GM21529 (cell line): Measurements from ENCODE around the gene RIPK3.
"Not testable (repeated sequence)": the region's sequence is repeated elsewhere in the genome, so short reads cannot be mapped to it uniquely, and the experiment has no call there.

ENCODE experiments used
- ATAC-seq: cut with Tn5 transposase; IDR thresholded peaks from one replicate; pipeline ENCODE4 v1.9.1; 2021; ENCODE audit not compliant: unreplicated experiment

RIPK3 gene

DNA sequence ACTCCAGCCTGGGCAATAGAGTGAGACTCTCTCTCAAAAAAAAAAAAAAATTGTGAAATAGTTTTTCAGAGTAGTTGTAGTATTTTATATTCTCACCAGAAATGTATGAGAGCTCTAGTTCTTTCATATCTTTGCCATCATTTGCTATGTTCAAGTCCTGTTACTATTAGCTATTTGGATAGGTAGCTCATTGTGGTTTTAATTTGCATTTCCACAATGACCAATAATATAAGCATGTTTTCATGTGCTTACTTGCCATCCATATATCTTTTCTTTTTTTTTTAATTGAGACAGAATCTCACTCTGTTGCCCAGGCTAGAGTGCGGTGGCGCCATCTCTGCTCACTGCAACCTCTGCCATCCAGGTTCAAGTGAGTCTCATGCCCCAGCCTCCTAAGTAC lies 8.4 kb upstream of the RIPK3 start:
- no peak for ATAC-seq

DNA sequence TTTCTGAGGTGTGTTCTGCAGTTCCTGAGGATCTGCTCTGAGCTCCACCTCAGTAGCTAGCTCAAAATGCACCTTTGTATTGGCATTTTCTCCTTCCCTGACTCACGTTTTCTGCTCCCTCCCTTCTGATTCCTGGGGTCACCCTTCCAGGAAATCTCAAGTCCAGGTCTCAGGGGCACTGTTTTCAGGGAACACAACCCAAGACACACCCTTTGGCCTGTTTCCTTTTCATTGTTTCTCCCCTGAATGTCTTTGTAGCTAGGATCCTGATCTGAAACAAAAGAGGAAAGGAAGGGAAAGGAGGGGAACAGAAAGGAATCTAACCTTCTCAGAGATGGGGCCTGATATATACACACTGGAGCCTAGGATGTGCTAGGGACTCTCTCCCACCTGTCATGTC lies 7.3 kb upstream of the RIPK3 start:
- ATAC-seq = no peak

DNA sequence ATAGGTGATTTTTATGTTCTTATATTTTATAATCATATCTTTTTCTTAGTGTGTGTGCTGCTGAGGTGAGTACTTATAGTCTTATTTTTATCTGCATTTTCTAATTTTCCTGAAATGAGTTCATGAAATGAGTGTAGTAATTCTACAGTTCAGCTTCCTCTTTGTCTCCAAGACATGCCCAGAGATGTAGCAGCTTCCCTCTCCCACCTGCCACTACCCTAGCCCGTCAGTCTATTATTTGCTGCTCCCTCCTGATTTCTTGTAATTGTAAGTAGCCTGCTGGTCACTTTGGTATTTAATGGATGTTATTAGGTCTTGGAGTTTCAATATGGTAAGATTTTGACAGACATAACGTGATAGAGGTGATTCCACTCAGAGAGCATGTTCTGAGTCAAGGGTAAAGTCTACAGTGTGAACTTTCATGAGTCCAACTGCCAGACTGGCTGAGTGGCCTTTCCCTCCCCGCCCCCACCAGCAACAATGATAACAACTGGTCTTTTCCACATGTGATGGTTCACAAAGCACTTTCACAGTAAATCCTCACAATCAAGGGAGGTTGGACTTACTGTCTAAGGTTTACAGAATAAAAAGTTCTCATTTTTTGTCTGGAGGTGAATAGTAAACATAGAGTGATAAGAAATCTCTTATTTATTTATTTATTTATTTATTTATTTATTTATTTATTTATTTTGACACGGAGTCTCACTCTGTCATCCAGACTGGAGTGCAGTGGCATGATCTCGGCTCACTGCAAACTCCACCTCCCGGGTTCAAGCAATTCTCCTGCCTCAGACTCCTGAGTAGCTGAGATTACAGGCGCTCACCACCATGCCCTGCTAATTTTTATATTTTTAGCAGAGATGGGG lies 4.2 kb upstream of the RIPK3 start:
- ATAC-seq = no peak

DNA sequence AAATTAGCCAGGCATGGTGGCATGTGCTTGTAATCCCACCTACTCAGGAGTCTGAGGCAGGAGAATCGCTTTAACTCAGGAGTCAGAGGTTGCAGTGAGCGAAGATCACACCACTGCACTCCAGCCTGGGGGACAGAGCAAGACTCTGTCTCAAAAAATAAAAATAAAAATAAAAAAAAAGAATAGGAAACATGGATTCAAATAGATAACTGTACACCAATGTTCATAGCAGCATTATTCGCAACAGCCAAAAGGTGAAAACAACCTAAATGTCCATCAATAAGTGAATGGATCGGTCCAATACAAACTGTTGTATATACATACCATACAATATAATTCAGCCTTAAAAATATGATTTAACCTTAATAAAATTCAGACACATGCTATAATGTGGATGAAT lies 3.1 kb upstream of the RIPK3 start:
- ATAC-seq = no peak

DNA sequence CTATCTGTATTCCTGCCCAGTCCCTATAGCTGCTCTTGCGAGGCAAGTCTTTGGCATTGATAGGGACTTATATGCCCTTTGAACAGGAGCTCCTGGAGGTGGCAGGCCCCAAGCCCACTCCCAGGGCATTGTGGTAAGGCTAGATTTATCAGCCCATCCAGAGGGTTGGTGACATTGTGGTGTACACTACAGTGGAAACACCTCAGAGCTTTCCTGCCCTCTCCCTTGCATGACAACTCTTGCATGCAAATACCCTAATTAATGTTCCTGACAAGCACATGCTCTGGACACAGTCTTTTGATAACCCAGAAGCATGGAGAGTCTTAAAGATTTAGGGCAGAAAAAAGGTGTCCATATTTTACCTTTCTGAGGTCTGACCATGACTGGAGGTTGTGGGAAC lies 815 bp upstream of the RIPK3 start:
- ATAC-seq = no peak

DNA sequence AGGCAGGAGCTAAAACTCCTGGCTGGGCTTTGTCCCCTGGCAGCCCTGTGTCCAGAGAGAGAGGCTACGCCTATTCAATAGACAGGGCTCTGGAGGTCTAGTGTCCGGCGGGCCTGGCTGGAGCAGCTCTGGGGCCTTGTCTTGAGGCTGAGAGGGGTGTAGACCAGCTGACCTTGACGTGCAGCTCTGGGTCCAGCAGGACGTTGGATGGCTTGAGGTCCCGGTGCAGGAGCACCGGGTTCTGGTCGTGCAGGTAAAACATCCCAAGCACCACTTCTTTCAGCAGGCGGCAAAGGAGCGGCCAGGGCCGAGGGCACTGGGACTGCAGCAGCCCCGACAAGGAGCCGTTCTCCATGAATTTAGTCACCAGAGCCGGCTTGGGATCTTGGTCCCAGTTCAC lies 948 bp downstream of the RIPK3 start:
- ATAC-seq = no peak

DNA sequence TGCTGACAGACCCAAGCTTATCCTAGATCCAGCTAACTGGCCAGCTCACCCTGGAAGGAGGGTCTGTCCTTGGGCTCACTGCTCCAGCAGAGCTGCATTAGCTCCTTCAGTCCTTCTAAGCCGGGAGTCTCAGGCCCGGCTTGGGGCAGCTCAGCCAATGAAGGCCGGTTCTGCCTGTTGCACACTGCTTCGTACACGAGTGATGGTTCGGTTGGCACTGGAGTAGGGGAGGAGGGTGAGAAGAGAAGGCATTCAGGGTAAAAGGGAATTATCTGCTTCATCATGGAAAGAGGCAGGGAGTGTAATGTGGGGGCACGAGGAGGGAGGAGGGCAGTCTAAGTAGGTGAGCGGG lies 2.0 kb downstream of the RIPK3 start:
- ATAC-seq = no peak

DNA sequence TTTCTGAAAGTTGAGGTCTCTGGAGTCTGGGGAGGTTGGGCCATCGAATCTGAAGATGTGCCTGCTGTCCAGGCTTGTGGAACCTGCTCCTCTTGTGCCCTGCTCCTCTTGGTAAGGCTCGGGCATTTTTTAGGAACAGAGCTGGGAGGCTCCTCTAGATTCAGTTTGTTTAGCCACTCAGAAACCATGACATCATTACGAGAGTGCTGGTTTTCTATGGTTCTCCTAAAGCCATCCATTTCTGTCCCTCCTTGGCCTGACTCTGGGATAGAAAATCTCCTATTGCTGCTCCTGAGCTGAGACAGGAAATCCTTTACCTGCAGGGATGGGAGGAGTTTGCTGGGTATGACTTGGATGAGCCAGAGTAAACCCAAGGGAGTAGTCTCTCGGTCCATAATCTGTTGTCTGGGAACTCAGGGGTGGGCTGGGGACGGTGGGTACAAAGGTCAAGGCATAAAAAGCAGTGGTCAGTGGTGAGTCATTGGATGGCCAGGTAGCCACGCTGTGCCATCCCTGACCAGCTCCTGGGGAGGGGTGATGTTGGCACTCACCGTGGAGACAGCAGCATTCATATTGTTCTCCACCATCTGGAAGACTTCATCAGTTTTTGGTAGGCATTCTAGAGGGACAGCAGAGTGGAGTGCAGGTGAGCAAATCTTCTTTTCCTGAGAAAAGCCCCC lies 2.5 kb downstream of the RIPK3 start:
- ATAC-seq = no peak

DNA sequence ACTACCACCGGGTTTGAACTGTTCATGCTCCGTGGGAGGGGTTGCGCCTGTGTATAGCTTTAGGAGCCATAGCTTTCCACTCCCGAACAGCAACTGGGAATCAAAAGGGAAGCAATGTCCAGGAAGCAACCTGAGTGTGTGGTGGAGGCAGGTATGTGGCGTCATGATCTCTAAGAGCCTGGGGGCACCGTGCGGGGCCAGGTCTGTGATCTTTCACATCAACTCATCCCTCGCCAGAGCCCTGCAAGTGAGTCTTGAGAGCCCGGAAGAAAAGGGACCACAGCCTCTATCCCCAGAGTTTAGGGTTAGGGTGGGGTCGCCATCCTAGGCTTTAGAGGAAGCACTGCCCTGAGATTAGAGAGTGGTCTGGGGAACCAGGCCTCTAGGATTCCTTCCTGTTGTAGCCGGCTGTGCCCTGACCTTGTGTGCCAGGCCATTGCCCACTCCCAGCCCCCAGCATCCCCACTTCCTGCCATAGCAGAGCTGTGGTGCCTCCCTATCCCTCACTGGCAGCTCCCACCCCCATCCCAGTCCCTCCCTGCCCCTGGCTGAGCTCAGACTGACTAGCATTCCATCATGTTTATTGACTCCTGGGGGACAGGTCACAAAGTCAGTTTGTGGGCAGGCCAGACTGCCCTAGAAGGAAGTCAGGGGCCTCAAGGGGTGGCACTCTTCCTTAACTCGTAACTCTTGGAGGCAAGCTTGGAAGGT lies 4.2 kb downstream of the RIPK3 start:
- no peak for ATAC-seq

DNA sequence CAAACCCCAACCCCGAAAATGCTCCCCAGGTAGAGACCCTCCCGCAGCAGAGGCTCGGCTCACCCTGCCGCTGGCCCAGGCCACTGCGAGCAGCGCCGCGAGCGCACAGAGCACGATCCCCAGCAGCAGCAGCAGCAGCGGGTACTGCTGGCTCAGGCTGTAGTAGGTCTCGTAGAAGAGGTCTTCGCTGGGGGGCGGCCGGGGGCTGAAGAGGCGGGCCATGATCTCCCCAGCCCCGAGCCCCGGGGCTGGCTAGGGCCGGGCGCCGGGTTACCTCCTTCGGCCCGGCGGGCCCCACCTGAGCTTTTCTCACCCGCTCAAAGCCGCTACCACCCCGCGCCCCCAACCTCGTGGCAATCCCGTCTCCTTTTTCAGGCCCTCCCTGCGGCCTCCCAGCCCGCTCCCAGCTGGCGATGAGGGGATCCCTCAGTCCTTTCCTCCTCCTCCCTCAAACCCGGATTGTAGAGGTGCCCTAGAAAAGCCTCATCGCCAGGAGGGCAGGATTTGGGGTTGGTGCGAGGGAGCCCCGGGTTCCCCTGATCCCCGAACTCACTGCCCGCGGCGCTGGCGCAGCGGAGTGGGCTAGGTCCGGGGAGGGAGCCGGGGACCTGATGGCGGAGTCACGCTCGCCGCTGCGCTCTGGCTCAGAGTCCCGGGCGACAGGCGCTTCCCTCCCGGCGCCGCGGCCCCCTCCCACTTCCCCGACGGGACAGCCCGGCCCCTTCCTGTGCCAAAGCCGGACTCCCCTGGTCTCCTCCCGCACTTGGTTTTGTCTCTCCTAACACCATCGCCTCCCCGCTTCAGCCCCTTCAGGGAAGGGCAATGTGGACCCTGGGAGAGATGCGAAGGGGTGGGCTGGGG lies 5.1 kb downstream of the RIPK3 start, which contains the start of gene ADCY4:
Gene ADCY4, minus strand, starts transcription at position 641 of the 861 bp plus-strand sequence. Its CDS starts 419 bp downstream, at position 222.
- ATAC-seq = no peak

DNA sequence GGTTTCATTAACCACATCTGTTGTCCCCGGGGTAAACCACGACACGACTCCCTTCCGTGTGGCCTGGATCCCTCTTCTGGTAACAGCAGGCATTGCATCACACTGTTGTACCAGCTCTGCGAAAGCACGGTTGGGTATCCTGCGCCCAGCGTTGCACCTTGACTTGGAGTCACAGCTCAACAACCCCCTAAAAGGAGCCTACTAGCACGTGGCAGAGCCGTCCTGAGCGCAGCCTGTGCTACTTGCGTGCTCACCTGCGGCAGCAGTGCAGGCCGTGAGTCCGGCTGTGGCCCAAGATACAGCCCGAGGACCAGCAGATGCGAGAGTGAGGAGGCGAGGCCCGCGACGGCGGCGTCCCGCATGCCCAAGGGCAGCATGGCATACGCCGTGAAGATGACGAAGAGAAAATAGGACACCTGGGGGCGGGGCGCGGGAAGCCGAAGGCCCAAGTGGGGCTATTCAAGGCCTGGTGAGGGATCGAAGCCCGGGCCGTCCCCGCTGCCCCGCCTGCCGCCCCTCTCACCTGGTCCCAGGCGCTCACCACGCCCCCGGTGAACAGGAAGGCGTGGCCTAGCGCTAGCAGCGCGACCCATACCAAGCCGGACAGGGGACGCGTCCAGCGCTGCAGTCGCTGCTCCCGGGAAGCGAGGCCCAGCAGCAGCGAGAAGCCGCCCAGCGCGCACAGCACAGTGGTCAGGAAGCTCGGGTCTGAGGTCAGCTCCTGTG lies 7.4 kb downstream of the RIPK3 start:
- ATAC-seq = peak; percentile 83

DNA sequence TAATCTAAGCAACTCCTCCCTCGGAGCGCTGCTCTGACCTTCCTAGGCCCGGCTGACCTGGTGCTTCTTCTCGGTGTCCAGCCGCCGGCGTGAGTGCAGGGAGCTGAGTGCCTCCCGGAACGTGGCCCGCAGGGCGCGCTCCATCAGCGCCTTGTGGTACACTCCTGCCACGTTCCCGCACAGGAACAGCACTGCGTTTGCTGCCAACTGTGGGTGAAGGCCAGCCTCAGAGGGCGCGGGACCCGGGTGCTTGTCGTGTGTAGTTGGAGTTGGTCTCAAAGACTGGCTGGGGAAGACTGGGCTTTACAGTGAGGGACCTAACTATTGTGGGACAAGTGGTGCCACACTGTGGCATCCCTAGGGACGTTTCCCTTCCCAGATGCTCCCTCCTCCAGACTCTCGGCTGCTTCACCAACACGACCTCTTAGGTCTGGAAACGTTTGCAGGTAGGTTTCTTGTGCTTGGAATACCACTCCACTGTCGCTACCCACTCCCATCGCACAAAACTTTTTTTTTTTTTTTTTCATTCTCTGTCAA lies 8.0 kb downstream of the RIPK3 start:
- no peak for ATAC-seq

DNA sequence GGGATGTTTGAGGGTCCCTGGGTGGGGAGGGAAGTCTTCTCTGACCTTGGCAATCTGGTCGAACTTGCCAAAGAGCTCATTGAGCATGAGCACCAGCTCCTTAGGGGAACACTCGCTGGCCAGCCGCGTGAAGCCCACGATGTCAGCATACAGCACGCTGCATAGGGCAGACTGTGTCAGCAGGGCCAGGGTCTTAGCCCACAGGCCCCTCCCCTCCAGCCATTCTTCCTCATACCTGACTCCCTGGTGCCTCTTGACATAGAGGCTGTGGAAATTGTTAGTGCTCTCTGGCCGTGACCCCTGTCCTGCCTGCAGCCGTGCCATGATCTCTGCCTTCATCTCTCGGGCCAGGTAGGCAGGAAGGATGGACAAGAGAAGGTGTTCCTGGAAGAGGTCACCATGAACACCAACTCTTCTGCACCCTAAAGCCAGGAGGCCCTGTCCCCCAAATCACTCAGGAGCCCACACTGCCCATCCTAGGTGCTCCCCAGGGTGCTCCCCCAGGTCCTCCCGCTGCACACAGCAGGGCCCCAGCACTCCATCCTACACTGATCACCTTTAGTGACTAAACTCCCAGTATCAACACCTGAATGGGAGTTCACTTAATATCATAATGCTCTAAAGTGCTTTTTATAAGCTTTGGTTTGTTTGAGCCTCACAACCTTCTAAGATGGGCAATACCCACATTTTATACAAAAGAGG lies 8.7 kb downstream of the RIPK3 start:
- no peak for ATAC-seq

DNA sequence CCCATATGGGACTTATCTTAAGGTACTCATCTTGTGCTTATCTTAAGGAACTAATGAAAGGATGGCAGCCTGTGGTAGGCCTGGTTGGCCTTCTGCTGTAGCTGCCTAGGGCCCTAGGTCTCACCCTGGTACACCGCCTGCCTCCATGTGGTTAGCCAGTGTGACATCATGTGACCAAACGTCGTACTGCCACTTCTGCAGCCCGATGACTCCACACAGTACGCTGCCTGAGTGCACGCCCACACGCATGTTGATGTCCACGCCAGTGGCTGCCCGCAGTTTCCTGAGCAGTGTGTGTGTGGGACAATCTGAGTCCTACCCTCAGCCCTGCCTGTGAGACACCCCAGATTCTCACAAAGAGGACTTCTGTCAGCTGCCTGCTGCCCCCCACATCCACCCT lies 10.1 kb downstream of the RIPK3 start:
- no peak for ATAC-seq

DNA sequence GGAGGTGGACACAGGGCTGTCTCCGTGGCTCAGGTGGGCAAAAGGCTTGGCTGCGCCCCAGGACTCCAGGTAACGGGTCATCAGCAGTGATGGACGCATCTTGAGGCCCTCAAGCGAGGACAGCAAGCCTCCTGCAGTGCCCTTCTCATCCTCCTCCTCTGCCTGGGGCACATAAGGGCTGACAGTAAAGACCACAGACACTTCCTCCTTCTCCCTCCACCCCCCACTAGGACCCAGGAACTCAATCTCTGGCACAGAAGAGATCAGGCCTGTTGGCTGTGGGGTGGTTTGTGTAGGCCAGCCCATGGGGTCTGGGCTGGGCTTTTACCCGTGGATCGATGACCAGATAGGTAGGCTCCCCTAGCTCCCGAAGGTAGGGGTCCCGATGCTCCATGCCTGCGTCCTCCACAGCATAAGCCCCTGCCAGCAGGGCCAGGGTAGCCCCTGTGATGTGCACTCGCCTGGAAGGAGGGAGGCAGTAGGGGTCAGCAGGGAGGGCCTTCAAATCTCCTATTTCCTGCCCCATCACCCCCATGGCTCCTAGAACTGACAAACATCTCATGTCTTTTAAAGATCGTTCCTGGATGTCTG lies 10.6 kb downstream of the RIPK3 start:
- ATAC-seq = no peak

DNA sequence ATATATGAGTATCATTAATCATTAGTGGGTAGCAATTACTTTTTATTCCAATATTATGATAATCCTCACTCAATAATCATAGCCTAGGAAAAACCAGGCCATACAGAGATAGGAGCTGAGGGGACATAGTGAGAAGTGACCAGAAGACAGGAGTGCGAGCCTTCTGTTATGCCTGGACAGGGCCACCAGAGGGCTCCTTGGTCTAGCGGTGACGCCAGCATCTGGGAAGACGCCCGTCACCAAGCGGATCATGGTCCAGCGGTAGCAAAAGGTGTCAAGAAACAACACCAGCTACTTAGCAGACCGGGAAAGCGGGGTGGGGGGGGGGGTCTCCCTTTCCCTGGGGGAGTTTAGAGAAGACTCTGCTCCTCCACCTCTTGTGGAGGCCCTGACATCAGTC lies 11.9 kb downstream of the RIPK3 start:
- ATAC-seq = not testable (repeated sequence)

DNA sequence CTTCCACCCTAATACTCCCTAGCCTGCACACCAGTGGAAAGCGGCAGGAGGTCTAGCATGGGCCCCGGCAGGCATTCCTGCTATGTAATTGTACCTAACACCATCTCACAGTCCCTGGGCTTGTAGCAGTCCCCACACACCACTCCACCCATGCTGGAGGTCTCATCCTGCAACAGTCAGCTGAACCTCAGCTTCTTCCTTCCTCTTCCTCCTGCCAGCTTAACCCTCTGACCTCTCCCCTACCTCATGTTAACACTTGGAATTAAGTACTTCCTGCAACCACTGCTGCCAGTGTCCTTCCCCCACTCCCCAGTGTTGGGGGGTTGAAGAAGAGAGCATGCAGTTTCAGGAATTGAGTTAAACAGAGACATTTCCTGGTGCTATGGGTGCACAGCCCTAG lies 12.5 kb downstream of the RIPK3 start:
- ATAC-seq = no peak

DNA sequence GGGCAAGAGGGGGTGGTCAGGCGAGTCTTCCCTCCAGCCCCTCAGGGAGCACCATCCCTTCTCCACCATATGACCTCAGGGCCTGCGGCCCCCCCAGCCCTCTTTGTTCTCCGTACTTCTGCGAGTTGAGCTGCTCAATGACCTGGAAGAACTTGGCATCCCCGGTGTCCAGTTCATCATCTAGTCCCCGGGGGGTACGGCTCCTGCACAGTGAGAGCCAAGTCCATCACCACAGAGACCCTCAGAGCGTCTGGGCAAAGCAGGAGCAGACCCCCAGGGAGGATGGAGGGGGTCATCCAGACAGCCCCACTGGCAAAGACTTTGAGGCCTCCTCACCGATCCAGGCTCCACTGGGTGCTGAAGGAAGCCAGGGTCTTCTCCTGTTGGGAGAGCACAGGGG lies 13.8 kb downstream of the RIPK3 start:
- no peak for ATAC-seq

DNA sequence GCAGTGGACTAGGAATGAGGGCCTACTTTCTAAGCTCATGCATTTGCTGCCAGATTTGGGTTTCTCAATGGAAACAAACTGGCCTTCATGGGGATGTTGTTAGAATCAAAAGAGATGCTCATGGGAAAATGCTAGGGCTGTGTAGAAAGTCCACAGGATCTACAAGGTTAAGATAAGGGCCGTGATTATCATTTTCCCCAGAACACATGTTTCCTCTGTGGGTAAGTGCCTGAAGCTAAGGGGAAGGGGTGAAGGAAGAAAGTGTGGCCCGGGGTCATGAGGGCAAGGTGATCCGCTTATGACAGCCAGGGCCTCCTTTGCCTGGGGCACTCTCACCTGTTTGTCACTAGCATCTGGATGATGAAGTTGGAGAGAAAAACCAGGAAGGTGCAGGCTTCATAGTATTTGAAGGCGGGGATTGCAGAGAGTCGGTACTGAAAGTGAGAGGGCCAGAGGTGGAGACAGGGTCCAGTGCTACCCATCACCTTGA lies 14.7 kb downstream of the RIPK3 start:
- ATAC-seq = no peak
